ENCODE measurements around the gene GPR157. TPM values are rescaled to one million over a fixed set of nuclear protein-coding genes. Genes with fewer than 3 reads are reported as not detected.

Gene GPR157
- total and polyA plus RNA-seq, 2 of the 13 experiments (the other 11 are each of a cell fraction or from before 2014, with no cell fraction given): 10.1 to 19.2 TPM

DNA sequence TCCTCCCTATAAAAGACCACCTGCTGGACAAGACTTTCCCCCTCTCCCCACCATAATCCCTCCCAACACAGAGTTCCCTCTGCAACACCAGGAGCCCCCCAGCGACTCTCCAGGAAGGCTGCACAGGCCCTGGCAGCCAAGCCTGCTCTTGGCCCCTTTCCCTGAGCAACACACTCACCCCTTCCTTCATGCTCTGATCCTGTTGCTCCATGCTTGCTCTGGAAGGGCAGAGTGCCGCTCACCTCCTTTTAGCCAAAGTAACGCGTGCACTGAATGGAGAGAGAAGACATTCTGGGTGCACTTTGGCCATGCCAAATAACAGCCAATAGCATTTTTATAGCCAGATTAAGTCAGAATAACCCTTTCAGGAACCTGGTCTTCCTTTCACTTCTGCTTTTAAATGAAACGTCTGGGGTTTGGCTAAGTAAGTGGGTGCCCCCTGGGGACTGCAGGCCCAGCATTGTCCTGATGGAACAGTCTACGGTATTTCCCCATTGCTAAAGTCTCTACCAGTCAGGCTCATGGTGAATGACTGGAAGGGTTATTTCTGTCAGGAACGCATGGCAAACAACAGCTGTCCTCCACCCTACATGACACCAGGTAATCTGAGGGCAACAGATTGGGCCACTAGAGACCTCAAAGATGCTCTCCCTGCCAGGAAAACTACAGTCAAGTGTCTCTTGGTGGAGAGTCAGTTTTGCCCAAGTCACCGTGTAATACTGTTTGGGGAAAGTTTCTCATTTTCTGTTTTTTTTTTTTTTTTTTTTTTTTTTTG, 59.4 kb downstream of the GPR157 start, which contains the start of gene SLC2A5:
Gene SLC2A5, minus strand, starts transcription at position 310 of the 775 bp plus-strand sequence. Its CDS starts 99 bp downstream, at position 211.
- no peak within 1 kb of the TSS for H3K9ac ChIP-seq (ENCODE audit: insufficient read depth, low read depth, low read length)
- peaks cover 58% of the 10 kb centered on the region for H3K4me1 ChIP-seq (ENCODE audit: insufficient read depth, low read length)
- FAIRE-seq (no peak), ATAC-seq (peak; percentile 55), DNase-seq (ENCODE audit: low spot score) (no peak)
- H3K4me3 ChIP-seq (replicated peaks in 1 of 3; ENCODE audit: insufficient read depth in 1 of 3, low read depth in 2 of 3, low read length in 3 of 3): peak within 1 kb of the TSS in 1 of 3 experiments; percentile 12; a peak in 2 of 6 replicates
- H4K20me1 ChIP-seq (ENCODE audit: insufficient read depth, low read length): no peaks in the 10 kb centered on the region
- no peaks in the 10 kb centered on the region for H3K79me2 ChIP-seq (ENCODE audit: insufficient read depth, low read length)
- ChIA-PET POLR2A (no interaction called here), CTCF (ENCODE audit: low intra/inter-chr PET ratio, low total read pairs) (no interaction called here)
- in situ Hi-C loops (cut with HindIII; ENCODE audit: extremely low pct_ligation_motif_present, low pct_unique_long_range_greater_than_20kb) (no loop called here), intact Hi-C loops (cut with micrococcal nuclease; ENCODE audit: unreplicated experiment) (no loop called here)
- BruUV-seq (replicated peaks): no TSS peak
- peak within 1 kb of the TSS; percentile 61 for H3K4me2 ChIP-seq (ENCODE audit: low read depth, low read length)
- no peaks in the 10 kb centered on the region for H3K36me3 ChIP-seq (replicated peaks in 1 of 2; ENCODE audit: control insufficient read depth in 1 of 2, insufficient read depth in 2 of 2, low read length in 2 of 2)
- H2AFZ ChIP-seq (ENCODE audit: low read length): peak within 1 kb of the TSS; percentile 64
- H3K9me3 ChIP-seq (ENCODE audit: low read length): no peaks in the 10 kb centered on the region
- H3K27me3 ChIP-seq (ENCODE audit: control insufficient read depth in 1 of 2, insufficient read depth in 2 of 2, low read length in 2 of 2): peaks cover 2 to 10% of the 10 kb centered on the region in 2 experiments; a peak in 4 of 5 replicates
- no peak within 1 kb of the TSS for H3K27ac ChIP-seq (ENCODE audit: extremely low read length, insufficient read depth, low read length)
- TF ChIP-seq, protein P1, sequence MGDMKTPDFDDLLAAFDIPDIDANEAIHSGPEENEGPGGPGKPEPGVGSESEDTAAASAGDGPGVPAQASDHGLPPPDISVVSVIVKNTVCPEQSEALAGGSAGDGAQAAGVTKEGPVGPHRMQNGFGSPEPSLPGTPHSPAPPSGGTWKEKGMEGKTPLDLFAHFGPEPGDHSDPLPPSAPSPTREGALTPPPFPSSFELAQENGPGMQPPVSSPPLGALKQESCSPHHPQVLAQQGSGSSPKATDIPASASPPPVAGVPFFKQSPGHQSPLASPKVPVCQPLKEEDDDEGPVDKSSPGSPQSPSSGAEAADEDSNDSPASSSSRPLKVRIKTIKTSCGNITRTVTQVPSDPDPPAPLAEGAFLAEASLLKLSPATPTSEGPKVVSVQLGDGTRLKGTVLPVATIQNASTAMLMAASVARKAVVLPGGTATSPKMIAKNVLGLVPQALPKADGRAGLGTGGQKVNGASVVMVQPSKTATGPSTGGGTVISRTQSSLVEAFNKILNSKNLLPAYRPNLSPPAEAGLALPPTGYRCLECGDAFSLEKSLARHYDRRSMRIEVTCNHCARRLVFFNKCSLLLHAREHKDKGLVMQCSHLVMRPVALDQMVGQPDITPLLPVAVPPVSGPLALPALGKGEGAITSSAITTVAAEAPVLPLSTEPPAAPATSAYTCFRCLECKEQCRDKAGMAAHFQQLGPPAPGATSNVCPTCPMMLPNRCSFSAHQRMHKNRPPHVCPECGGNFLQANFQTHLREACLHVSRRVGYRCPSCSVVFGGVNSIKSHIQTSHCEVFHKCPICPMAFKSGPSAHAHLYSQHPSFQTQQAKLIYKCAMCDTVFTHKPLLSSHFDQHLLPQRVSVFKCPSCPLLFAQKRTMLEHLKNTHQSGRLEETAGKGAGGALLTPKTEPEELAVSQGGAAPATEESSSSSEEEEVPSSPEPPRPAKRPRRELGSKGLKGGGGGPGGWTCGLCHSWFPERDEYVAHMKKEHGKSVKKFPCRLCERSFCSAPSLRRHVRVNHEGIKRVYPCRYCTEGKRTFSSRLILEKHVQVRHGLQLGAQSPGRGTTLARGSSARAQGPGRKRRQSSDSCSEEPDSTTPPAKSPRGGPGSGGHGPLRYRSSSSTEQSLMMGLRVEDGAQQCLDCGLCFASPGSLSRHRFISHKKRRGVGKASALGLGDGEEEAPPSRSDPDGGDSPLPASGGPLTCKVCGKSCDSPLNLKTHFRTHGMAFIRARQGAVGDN (CRISPR knock-in tag; IDR thresholded peaks at IDR 0.05): peak; percentile 37
- TF ChIP-seq SRSF1 (optimal IDR thresholded peaks at IDR 0.05; ENCODE audit: low read depth, low read length) (no peak), NR2F6 (IDR thresholded peaks at IDR 0.05) (no peak), NR2F6 (CRISPR knock-in tag; IDR thresholded peaks at IDR 0.05) (no peak), NR2F2 (IDR thresholded peaks at IDR 0.05; ENCODE audit: borderline replicate concordance, low read depth) (no peak)
- 15% methylated on average over 7 of the region's 8 CpGs for WGBS (ENCODE audit: low lambda C conversion rate)

Data from HepG2 (cell line).